ENCODE data around the gene DGKQ.
"Not testable (repeated sequence)": the region's sequence is repeated elsewhere in the genome, so short reads cannot be mapped to it uniquely, and the experiment has no call there.

Gene DGKQ

GRCh38 chr4:948101-948935, 25.1 kb downstream of the DGKQ start:
- no peak for DNase-seq

GRCh38 chr4:947491-947971, 25.8 kb downstream of the DGKQ start:
- no peak for DNase-seq

GRCh38 chr4:946517-947471, 26.6 kb downstream of the DGKQ start:
- no peak for DNase-seq

- DNase-seq = no peak
These were observed 27.3 kb downstream of the DGKQ start for GRCh38 chr4:946103-946450.

GRCh38 chr4:945274-946102, 27.9 kb downstream of the DGKQ start:
- no peak for DNase-seq

- DNase-seq = not testable (repeated sequence)
These were observed 33.9 kb downstream of the DGKQ start for GRCh38 chr4:939508-939907.

GRCh38 chr4:932713-933070, 40.7 kb downstream of the DGKQ start:
- DNase-seq = no peak

GRCh38 chr4:931960-932712, 41.2 kb downstream of the DGKQ start, which contains the start of the genes GAK and TMEM175:
GAK (minus strand) TSS chr4:932316; CDS start chr4:932187, 129 bp downstream.
TMEM175 (plus strand) TSS chr4:932460; CDS start chr4:947740, 15,280 bp downstream.
- peak; percentile 97 for DNase-seq

GRCh38 chr4:931194-931959, 42.0 kb downstream of the DGKQ start:
- DNase-seq = peak; percentile 42 to 46

- no peak for DNase-seq
These were observed 42.6 kb downstream of the DGKQ start for GRCh38 chr4:930827-931193.

- peak in 1 of 2 donors; percentile 17 for DNase-seq
These were observed 43.3 kb downstream of the DGKQ start for GRCh38 chr4:930028-930551.

- no peak for DNase-seq
These were observed 44.1 kb downstream of the DGKQ start for GRCh38 chr4:929096-929765.

- not testable (repeated sequence) for DNase-seq
These were observed 45.8 kb downstream of the DGKQ start for GRCh38 chr4:927566-927965.

- DNase-seq = no peak
These were observed 46.8 kb downstream of the DGKQ start for GRCh38 chr4:926538-926937.

- DNase-seq = no peak
These were observed 47.4 kb downstream of the DGKQ start for GRCh38 chr4:925771-926500.

- no peak for DNase-seq
These were observed 48.2 kb downstream of the DGKQ start for GRCh38 chr4:925171-925570.

GRCh38 chr4:924107-925096, 49.0 kb downstream of the DGKQ start:
- DNase-seq = peak; percentile 33 to 44

- DNase-seq = no peak
These were observed 51.5 kb downstream of the DGKQ start for GRCh38 chr4:921830-922331.

Data from CD4-positive, alpha-beta T cell treated with Interleukin-1 beta for 1 hour (primary cell).